Hepatocyte (in vitro differentiated cells): ENCODE data around the gene DCC.

ENCODE experiments used
- CTCF ChIP-seq: fragments of 200-600 bp; sonication (generic); IDR thresholded peaks from 2 replicates; pipeline ENCODE4 v1.5.1; 2016; ENCODE audit warnings: antibody characterized with exemption, mild to moderate bottlenecking; ENCODE audit not compliant: poor library complexity
- EZH2phosphoT487 ChIP-seq: fragments of 200-600 bp; sonication (generic); IDR thresholded peaks from one replicate; pipeline ENCODE4 v1.6.1; 2018; ENCODE audit warnings: antibody characterized with exemption, mild to moderate bottlenecking, low read depth, moderate library complexity; ENCODE audit not compliant: unreplicated experiment, severe bottlenecking

GRCh38 chr18:53567929-53568574 is 1228.1 kb downstream of the DCC start:
- TF ChIP-seq CTCF: peak; percentile 60
- TF ChIP-seq EZH2phosphoT487: no peak
